Activated T-helper 1 cell treated with anti-CD3 and anti-CD28 coated beads, Interleukin-12 subunit alpha, Interleukin-12 subunit beta, Interleukin-2, Interleukin-4 antibody, amounts not matched to agents 30 ng/mL and 10 ng/mL and 1 ng/mL, durations not matched to agents 14 hours and 24 hours and 36 hours (primary cell): ENCODE measurements around the gene SNAP47. TPM values are rescaled to one million over a fixed set of nuclear protein-coding genes. Genes with fewer than 3 reads are reported as not detected.
A peak's percentile ranks its signal among the peaks of the same experiment; 100 is the strongest.

ENCODE experiments used
- DNase-seq: peaks from one replicate; pipeline ENCODE4 v3.0.0; 2021; ENCODE audit warnings: low spot score
- H3K27ac Mint-ChIP-seq: one replicate; pipeline ENCODE4 v1.8.0; 2021; ENCODE audit warnings: mild to moderate bottlenecking, mixed read lengths
- H3K27me3 Mint-ChIP-seq: one replicate; pipeline ENCODE4 v1.8.0; 2022; ENCODE audit warnings: mild to moderate bottlenecking, moderate library complexity, mixed read lengths; ENCODE audit not compliant: insufficient read depth
- H3K36me3 Mint-ChIP-seq: one replicate; pipeline ENCODE4 v1.8.0; 2021; ENCODE audit warnings: low read depth, mixed read lengths
- H3K4me1 Mint-ChIP-seq: one replicate; pipeline ENCODE4 v1.8.0; 2021; ENCODE audit warnings: low read depth, mixed read lengths
- H3K4me3 Mint-ChIP-seq: one replicate; pipeline ENCODE4 v1.8.0; 2021; ENCODE audit warnings: mild to moderate bottlenecking, moderate library complexity, mixed read lengths
- H3K9me3 Mint-ChIP-seq: one replicate; pipeline ENCODE4 v1.8.0; 2021; ENCODE audit warnings: mixed read lengths
- intact Hi-C: fragments of 100-400 bp; cut with micrococcal nuclease; formaldehyde crosslinking; loops from one replicate; pipeline ENCODE4 v1.15.1; 2024
- total RNA-seq: library from RNA; stranded (reverse); gene quantifications from 2 replicates; pipeline ENCODE4 v1.2.3, GENCODE V29; 2022

The SNAP47 gene
- total RNA-seq, 1 donor from 2014 or later, result 32.2 TPM

DNA sequence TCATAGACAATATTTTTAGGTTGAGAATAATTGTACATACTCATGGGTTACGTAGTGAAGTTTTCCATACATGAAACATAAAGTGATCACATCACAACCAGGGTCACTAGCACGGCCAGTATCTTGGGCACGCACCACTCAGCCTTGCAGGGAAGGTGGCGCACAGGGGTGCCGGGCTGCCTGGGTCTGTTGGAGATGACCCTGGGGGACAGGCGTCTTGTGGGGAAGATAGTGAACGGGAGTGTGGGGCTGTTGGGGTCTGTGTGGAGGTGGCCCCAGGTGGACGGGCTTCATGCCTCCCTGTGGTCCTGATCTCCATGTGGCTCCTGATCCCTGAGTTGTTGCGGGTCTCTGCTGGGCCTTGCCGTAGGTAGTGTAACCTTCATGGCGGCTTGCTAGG is 41.9 kb downstream of the SNAP47 start:
- Mint-ChIP-seq H3K27ac (no peak overlapping the region), H3K27me3 (no peaks in the 10 kb centered on the region), H3K4me1 (peaks cover 24% of the 10 kb centered on the region), H3K9me3 (no peaks in the 10 kb centered on the region), H3K36me3 (peaks cover 19% of the 10 kb centered on the region), H3K4me3 (no peak overlapping the region)
- no peak for DNase-seq
- intact Hi-C loops, result no loop called here

DNA sequence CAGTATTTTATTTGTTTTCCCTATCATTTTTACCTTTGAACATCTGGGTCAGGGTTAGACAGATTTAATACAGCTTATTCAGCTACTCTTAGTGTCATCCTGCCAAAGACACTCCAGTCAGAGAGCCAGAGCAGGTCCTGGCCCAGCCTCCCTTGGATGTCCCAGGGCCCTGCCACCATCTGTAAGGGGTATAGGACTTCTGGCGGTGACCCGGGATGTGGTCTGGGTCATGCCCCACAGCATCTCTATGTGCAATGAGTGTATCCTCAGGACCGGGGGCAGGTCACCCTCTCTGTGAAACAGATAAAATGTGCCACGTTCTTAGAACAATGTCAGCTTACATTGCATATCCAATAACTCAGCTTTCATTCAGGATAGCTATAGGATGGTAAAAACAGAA is 42.4 kb downstream of the SNAP47 start:
- intact Hi-C loops, result no loop called here
- H3K36me3 Mint-ChIP-seq, result peaks cover 18% of the 10 kb centered on the region
- peaks cover 28% of the 10 kb centered on the region for H3K4me1 Mint-ChIP-seq
- H3K4me3 Mint-ChIP-seq, result no peak overlapping the region
- DNase-seq, result no peak
- H3K27ac Mint-ChIP-seq, result no peak overlapping the region
- no peaks in the 10 kb centered on the region for H3K9me3 Mint-ChIP-seq
- no peaks in the 10 kb centered on the region for H3K27me3 Mint-ChIP-seq

DNA sequence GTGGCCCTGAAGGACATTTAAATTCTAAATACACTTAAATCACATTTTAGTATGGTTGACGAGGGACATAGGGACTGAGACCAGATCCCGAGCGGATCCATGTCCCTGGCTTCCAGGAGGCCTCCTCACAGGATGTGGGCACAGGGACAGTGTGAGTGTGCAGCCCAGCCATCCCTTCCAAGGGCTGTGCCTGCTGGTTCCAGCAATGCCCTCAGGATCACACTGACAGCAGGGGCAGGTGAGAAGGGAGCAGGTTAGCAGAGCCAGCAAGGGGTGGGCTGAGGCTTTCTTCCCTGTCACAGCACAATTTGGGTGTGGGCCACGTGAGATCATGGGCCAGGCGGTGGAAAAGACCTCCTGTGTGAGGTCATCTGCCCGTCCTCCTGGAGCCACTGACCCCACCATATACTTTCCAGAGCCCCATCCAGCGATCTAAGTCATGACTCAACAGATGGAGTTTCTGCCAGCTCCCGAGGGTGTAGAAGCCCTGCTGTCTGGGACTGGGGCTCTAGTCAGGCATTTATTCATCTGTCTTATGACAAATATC is 43.2 kb downstream of the SNAP47 start:
- intact Hi-C loops, result no loop called here
- no peak for DNase-seq
- peaks cover 25% of the 10 kb centered on the region for H3K4me1 Mint-ChIP-seq
- no peak overlapping the region for H3K4me3 Mint-ChIP-seq
- no peaks in the 10 kb centered on the region for H3K27me3 Mint-ChIP-seq
- no peaks in the 10 kb centered on the region for H3K9me3 Mint-ChIP-seq
- no peak overlapping the region for H3K27ac Mint-ChIP-seq
- peaks cover 18% of the 10 kb centered on the region for H3K36me3 Mint-ChIP-seq

DNA sequence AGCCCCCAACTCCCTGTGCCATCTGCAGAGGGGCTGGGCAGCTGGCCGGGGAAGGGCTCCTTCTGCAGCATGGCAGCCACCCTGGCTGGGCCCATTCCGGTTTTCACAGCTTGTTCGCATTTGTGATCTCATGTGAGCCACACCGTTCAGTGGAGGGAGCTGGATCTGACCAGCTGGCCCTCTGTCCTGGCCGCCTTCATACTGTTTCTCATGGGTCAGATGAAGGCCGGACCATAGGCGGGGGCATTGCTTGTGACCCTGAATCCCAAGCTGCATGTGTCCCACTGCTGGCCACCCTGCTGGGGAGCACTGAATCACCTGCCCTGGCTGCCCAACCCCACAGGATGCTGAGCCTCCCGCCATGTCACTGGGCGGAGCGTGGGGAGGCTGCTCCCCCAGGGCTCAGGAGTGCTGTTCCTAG is 43.8 kb downstream of the SNAP47 start:
- Mint-ChIP-seq H3K36me3 (peaks cover 15% of the 10 kb centered on the region), H3K4me1 (peaks cover 21% of the 10 kb centered on the region), H3K4me3 (no peak overlapping the region), H3K27ac (no peak overlapping the region), H3K9me3 (no peaks in the 10 kb centered on the region), H3K27me3 (no peaks in the 10 kb centered on the region)
- intact Hi-C loops, result no loop called here
- DNase-seq, result no peak

DNA sequence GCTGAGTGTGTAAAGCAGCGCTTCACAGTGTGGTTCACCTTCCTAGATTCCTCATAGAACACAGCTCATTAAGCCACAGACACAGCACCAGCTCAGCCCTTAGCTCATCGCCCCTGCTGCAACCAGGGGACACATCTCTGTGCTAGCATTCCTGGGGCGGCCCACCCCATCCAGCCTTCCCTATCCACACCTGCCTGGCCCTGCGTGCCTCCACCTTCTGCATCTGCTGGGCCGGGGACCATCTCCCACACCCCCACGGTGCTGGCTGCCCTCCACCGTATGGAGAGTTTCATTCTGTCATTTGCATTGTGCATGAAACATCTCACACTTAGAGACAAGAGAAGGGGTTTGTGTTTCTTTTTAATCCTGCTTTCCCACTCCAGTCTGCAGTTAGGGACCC is 44.5 kb downstream of the SNAP47 start:
- no peak for DNase-seq
- H3K36me3 Mint-ChIP-seq, result peaks cover 17% of the 10 kb centered on the region
- no peak overlapping the region for H3K27ac Mint-ChIP-seq
- H3K27me3 Mint-ChIP-seq, result peaks cover 2% of the 10 kb centered on the region
- intact Hi-C loops, result loop anchor here (10.0 kb wide), 1 partner anchor 835 kb away; the partner anchor contains the start of gene COQ8A
- H3K9me3 Mint-ChIP-seq, result no peaks in the 10 kb centered on the region
- H3K4me1 Mint-ChIP-seq, result peaks cover 19% of the 10 kb centered on the region
- H3K4me3 Mint-ChIP-seq, result no peak overlapping the region

DNA sequence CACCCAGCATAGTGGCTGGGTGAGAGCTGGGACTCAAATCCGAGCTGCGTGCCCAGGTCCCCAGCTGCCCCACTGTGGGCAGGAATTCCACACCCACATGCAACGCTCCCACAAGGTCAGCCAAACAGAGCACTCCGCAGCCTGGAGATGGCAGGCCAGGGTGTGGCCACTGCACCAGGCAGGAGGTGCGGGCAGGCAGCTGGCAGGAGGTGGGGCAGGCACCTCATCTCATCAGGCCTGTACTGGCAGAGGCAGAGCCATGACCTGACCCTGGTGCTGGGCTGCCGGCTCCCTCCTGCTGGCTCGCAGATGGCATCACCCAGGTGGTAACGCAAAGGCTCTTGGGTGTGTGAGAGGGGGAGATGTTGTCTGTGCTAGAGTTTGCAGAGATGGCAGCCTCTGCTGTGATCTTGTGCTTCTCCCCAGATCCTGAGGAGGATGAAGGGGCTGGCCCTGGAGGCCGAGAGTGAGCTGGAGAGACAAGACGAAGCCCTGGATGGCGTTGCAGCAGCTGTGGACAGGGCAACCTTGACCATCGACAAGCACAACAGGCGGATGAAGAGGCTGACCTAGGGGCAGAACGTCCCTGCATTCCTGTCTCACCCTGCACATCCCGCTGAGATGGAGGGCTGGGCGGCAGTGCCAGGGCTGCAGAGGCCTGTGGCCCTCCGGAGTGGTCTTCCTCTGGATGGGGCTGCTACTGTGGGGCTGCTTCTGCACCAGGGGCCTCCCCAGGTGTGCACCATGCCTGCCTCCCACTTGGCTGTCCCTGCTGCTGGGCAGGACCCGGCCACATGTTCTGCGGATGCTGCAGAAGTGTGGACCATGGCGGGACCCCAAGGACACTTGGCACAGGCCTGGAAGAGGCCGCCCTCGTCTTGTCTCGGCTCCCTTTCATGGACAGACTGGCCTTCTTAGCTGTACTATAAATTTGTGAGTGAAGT is 45.1 kb downstream of the SNAP47 start:
- Mint-ChIP-seq H3K27me3 (peaks cover 5% of the 10 kb centered on the region), H3K27ac (no peak overlapping the region), H3K4me1 (peaks cover 17% of the 10 kb centered on the region), H3K4me3 (no peak overlapping the region), H3K36me3 (peaks cover 17% of the 10 kb centered on the region), H3K9me3 (no peaks in the 10 kb centered on the region)
- intact Hi-C loops, result loop anchor here (10.0 kb wide), 1 partner anchor 836 kb away; the partner anchor contains the start of gene COQ8A
- DNase-seq, result no peak

DNA sequence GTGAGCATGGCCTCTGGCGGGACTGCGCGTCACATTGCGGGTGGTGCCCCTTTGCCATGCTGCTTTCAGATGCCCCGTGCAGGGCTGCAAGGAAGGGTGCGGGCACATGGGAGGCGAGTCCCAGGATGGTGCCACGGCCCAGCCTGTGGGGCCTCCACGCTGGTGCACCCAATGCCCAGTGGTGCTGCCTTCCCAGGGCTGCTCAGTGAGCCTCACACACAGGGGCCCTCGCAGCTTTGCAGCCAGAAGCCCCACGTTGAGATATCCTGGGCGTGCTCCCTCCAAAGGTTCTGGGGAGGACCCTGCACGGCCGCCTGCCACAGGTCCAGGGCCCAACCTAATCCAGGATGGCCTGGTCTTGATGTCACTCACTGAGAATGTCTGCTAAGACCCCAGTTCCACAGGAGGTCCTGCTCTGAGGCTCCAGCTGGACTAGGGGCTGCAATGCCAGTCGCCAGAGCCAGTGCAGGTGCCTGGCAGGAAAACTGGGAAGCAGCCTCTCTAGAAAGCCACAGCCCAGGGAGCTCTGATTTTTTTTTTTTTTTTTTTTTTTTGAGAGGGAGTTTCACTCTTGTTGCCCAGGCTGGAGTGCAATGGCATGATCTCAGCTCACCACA is 46.2 kb downstream of the SNAP47 start:
- peaks cover 18% of the 10 kb centered on the region for H3K4me1 Mint-ChIP-seq
- no peak overlapping the region for H3K27ac Mint-ChIP-seq
- peaks cover 7% of the 10 kb centered on the region for H3K27me3 Mint-ChIP-seq
- H3K4me3 Mint-ChIP-seq, result no peak overlapping the region
- no peaks in the 10 kb centered on the region for H3K9me3 Mint-ChIP-seq
- peaks cover 13% of the 10 kb centered on the region for H3K36me3 Mint-ChIP-seq
- intact Hi-C loops, result loop anchor here (10.0 kb wide), 1 partner anchor 837 kb away; the partner anchor contains the start of gene COQ8A
- no peak for DNase-seq

DNA sequence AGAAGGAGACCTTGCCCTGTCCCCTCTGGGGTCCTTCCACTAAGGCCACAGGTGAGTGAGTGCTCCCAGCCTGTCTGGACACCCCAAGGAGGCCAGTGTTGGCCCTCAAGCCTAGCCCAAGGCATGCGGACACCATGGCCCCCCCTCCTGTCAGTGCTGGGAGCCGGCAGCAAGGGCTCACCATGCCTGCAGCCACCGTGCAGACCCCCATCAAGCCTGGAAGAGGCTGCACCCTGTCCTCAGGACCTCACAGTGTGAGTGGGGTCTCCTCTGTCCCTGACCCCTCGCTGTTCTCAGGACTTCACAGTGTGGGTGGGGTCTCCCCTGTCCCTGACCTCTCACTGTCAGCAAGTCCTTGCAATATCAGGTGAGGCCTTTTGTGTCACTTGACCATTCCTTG is 47.0 kb downstream of the SNAP47 start:
- peaks cover 9% of the 10 kb centered on the region for H3K27me3 Mint-ChIP-seq
- peaks cover 11% of the 10 kb centered on the region for H3K36me3 Mint-ChIP-seq
- H3K4me3 Mint-ChIP-seq, result no peak overlapping the region
- H3K9me3 Mint-ChIP-seq, result no peaks in the 10 kb centered on the region
- DNase-seq, result no peak
- no peak overlapping the region for H3K27ac Mint-ChIP-seq
- intact Hi-C loops, result loop anchor here (10.0 kb wide), 1 partner anchor 837 kb away; the partner anchor contains the start of gene COQ8A
- peaks cover 22% of the 10 kb centered on the region for H3K4me1 Mint-ChIP-seq

DNA sequence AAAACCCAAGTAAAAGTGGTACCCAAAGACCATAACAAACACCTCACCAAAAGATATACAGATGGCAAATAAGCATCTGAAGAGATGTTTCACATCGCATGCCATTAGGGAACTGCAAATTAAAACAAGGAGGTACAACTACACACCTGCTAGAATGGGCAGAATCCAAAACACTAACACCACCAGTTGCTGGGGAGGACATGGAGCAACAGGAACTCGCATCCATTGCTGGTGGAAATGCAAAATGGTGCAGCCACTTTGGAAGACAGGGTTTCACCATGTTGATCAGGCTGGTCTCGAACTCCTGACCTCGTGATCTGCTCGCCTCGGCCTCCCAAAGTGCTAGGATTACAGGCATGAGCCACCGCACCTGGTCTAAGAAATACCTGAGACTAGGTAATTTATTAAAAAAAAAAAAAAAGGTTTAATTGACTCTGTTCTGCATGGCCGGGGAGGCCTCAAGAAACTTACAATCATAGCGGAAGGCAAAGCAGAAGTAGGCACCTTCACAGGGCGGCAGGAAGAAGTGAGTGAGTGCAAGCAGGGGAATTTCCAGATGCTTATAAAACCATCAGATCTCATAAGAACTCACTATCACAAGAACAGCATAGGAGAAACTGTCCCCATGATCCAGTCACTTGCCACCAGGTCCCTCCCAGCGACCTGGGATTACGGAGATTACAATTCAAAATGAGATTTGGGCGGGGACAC is 50.0 kb downstream of the SNAP47 start:
- no peak for DNase-seq
- no peak overlapping the region for H3K27ac Mint-ChIP-seq
- no peaks in the 10 kb centered on the region for H3K9me3 Mint-ChIP-seq
- H3K27me3 Mint-ChIP-seq, result peaks cover 9% of the 10 kb centered on the region
- H3K36me3 Mint-ChIP-seq, result peaks cover 10% of the 10 kb centered on the region
- H3K4me1 Mint-ChIP-seq, result peaks cover 28% of the 10 kb centered on the region
- intact Hi-C loops, result loop anchor here (5.0 to 10.0 kb wide), 4 partner anchors 322 to 840 kb away; partner anchors contain the start of genes COQ8A, MRPL55 and TRIM11
- no peak overlapping the region for H3K4me3 Mint-ChIP-seq

DNA sequence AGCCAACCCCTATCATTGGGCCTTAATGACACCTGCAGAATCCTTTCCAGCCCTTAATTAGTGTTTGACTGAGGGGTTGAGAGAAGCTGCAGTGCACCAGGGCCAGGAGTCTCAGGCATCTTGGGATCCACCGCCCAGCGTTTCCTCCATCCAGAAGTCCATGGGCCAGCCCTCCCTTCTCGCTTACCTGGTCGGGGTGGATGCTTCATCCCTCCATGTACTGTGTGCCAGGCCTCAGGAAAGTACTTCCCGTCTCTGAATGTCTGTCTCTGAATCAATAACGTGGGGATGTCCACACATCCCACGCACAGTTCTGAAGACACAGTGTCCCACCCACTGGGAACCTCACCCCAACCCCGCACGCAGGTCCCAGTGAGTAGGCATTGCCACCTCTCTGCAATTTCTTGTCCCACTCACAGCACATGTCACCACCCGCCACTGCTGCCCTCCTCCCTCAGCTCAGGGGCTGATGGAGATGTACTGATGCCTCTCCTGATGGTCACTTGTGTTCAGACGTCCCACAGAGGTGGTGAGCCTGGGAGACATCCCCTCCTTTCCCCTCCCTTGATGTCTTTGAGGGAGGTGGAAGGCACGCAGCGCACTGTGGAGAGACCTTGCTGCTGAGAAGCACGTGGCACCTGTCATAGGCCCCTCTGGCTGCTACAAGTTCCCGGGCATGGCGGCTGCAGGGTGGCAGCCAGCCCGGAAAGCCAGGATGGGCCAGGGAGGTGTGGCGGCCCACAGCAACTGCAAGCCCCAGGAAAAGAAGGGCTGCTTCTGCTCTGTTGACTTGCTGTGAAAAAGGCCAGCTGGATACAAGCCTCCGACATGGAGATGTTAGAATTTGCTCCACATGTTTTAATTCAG is 50.8 kb downstream of the SNAP47 start:
- H3K36me3 Mint-ChIP-seq, result peaks cover 9% of the 10 kb centered on the region
- no peak for DNase-seq
- no peak overlapping the region for H3K27ac Mint-ChIP-seq
- intact Hi-C loops, result loop anchor here (5.0 to 10.0 kb wide), 4 partner anchors 321 to 841 kb away; partner anchors contain the start of genes COQ8A, MRPL55 and TRIM11
- peak overlapping the region; percentile 82 for H3K4me3 Mint-ChIP-seq
- H3K27me3 Mint-ChIP-seq, result peaks cover 9% of the 10 kb centered on the region
- H3K9me3 Mint-ChIP-seq, result no peaks in the 10 kb centered on the region
- peaks cover 28% of the 10 kb centered on the region for H3K4me1 Mint-ChIP-seq

DNA sequence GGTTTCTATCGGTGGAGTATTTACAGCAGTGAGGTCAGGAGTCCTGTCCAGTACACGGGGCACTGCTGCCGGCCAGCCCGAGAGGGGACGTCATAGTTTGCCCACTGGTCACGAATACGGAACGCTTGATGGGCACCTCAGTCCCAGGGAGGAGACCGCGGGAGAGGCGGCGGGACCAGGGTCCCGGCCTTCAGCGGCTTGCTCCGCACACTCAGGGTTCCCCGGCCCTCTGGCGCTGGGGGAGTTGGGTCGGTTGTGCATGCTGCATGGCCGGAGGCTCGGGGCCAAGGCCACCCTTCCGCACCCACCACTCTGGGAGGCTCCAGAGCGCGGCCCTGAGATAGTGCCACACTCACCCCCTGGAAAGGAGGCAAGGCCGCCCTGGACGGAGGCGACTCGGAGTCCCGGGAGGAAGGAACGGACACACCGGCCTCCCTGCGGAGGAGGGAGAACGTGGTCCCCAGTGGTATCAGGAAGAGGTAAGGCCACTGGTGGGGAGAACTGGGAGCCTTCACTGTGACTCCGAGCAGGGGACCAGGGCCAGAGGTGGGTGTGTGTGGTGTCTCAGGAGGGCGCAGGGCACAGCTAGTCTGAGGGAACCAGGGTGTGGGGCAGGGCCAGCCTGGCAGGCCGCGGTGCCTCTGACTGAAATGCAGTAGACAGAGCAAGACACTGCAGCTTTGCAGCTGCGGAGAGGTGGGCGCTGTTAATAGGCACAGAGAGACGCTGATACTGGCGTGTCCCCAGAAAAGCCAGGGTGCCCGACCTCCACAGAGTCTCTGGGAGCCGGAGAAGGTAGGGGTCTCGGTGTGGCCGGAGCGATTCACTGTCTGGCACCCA is 51.7 kb downstream of the SNAP47 start:
- H3K27me3 Mint-ChIP-seq, result peaks cover 9% of the 10 kb centered on the region
- no peak for DNase-seq
- no peaks in the 10 kb centered on the region for H3K9me3 Mint-ChIP-seq
- H3K36me3 Mint-ChIP-seq, result peaks cover 9% of the 10 kb centered on the region
- H3K27ac Mint-ChIP-seq, result peak overlapping the region; percentile 18
- intact Hi-C loops, result loop anchor here (5.0 to 10.0 kb wide), 4 partner anchors 320 to 842 kb away; partner anchors contain the start of genes COQ8A, MRPL55 and TRIM11
- H3K4me3 Mint-ChIP-seq, result peak overlapping the region; percentile 82
- H3K4me1 Mint-ChIP-seq, result peaks cover 28% of the 10 kb centered on the region
